OCI-LY1 (cell line): ENCODE data around the gene RARRES2.

Experiments
- H2AFZ ChIP-seq: fragments of 200-600 bp; sonication (generic), shearing (Covaris generic); 2 replicates; pipeline ENCODE4 v1.6.0; 2014; ENCODE audit warnings: antibody characterized with exemption, mild to moderate bottlenecking, low read length
- H3F3A ChIP-seq: fragments of 200-600 bp; sonication (generic), shearing (Covaris generic); 2 replicates; pipeline ENCODE4 v1.6.0; 2014; ENCODE audit warnings: mild to moderate bottlenecking, antibody characterized with exemption, low read length, moderate library complexity; ENCODE audit not compliant: insufficient read depth
- H3K27ac ChIP-seq: fragments of 200-600 bp; sonication (generic); 2 replicates; pipeline ENCODE4 v1.5.1; 2014; ENCODE audit warnings: low read length, mixed run types, mild to moderate bottlenecking, low read depth; ENCODE audit not compliant: poor library complexity, severe bottlenecking
- H3K27me3 ChIP-seq: fragments of 200-600 bp; sonication (generic); 2 replicates; pipeline ENCODE4 v1.6.0; 2014; ENCODE audit warnings: antibody characterized with exemption, mild to moderate bottlenecking, low read length, moderate library complexity; ENCODE audit not compliant: insufficient read depth
- H3K36me3 ChIP-seq: fragments of 200-600 bp; sonication (generic); 2 replicates; pipeline ENCODE4 v1.6.1; 2014; ENCODE audit warnings: mild to moderate bottlenecking, antibody characterized with exemption, low read length, moderate library complexity, mixed read lengths; ENCODE audit not compliant: insufficient read depth
- H3K4me1 ChIP-seq: fragments of 200-600 bp; sonication (generic); 2 replicates; pipeline ENCODE4 v1.5.1; 2014; ENCODE audit warnings: mild to moderate bottlenecking, low read length, moderate library complexity; ENCODE audit not compliant: insufficient read depth, severe bottlenecking
- H3K4me2 ChIP-seq: fragments of 200-600 bp; sonication (generic), shearing (Covaris generic); 2 replicates; pipeline ENCODE4 v1.6.1; 2014; ENCODE audit warnings: low read length
- H3K4me3 ChIP-seq: fragments of 200-600 bp; sonication (generic); 2 replicates; pipeline ENCODE4 v1.5.1; 2014; ENCODE audit warnings: low read length, low read depth, mild to moderate bottlenecking, mixed read lengths; ENCODE audit not compliant: poor library complexity, severe bottlenecking
- H3K79me2 ChIP-seq: fragments of 200-600 bp; shearing (Covaris generic); 2 replicates; pipeline ENCODE4 v1.6.1; 2016; ENCODE audit warnings: mixed run types, low read length, mixed read lengths; ENCODE audit not compliant: insufficient read depth
- H3K9ac ChIP-seq: fragments of 200-600 bp; sonication (generic), shearing (Covaris generic); 2 replicates; pipeline ENCODE4 v1.6.1; 2014; ENCODE audit warnings: mild to moderate bottlenecking, low read length, mixed read lengths
- H3K9me2 ChIP-seq: fragments of 200-600 bp; sonication (generic), shearing (Covaris generic); 2 replicates; pipeline ENCODE4 v1.6.1; 2014; ENCODE audit warnings: low read depth, mild to moderate bottlenecking, low read length, mixed read lengths
- H3K9me3 ChIP-seq: fragments of 200-600 bp; shearing (Covaris generic); 2 replicates; pipeline ENCODE4 v1.6.1; 2014; ENCODE audit warnings: low read length, mixed read lengths
- H4K20me1 ChIP-seq: fragments of 200-600 bp; sonication (generic), shearing (Covaris generic); 2 replicates; pipeline ENCODE4 v1.6.0; 2016; ENCODE audit warnings: mild to moderate bottlenecking, low read length; ENCODE audit not compliant: insufficient read depth
- EZH2 ChIP-seq: fragments of 200-600 bp; sonication (generic), shearing (Covaris generic); IDR thresholded peaks from 2 replicates; pipeline ENCODE4 v1.8.0; 2017; ENCODE audit warnings: borderline replicate concordance, mixed run types, mild to moderate bottlenecking, antibody characterized with exemption, low read length, moderate library complexity, mixed read lengths
- TF ChIP-seq, protein P1 (sequence below): fragments of 200-600 bp; sonication (generic), shearing (Covaris generic); IDR thresholded peaks from 2 replicates; pipeline ENCODE4 v1.5.1; 2017; ENCODE audit warnings: mild to moderate bottlenecking, antibody characterized with exemption, low read length, moderate library complexity, mixed read lengths

The RARRES2 gene

DNA sequence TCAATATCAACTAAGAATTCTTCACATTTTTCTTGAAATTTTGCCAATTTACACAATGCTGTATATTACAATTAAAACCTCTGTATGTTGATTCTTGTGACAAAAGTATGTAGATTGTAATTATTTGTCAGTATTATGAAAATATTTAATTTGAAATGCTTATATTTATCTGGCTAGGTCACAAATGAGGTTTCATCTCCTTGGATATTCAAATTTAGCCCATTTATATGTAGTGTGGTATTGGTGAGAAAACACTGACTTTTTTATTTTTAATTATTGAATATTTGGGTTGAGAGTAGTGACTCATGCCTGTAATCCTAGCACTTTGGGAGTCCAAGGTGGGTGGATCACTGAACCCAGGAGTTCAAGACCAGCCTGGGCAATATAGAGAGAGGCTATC is 2.9 kb upstream of the RARRES2 start:
- H2AFZ ChIP-seq: no peak overlapping the region
- H4K20me1 ChIP-seq: no peaks in the 10 kb centered on the region
- H3K79me2 ChIP-seq: no peaks in the 10 kb centered on the region
- H3K27ac ChIP-seq: no peak overlapping the region
- H3K36me3 ChIP-seq: no peaks in the 10 kb centered on the region; the same call in 1 of the 2 replicates
- no peak overlapping the region for H3K4me3 ChIP-seq
- H3K4me1 ChIP-seq: no peaks in the 10 kb centered on the region
- H3K9ac ChIP-seq: no peak overlapping the region
- no peaks in the 10 kb centered on the region for H3F3A ChIP-seq
- no peaks in the 10 kb centered on the region for H3K9me2 ChIP-seq
- TF ChIP-seq, protein P1, sequence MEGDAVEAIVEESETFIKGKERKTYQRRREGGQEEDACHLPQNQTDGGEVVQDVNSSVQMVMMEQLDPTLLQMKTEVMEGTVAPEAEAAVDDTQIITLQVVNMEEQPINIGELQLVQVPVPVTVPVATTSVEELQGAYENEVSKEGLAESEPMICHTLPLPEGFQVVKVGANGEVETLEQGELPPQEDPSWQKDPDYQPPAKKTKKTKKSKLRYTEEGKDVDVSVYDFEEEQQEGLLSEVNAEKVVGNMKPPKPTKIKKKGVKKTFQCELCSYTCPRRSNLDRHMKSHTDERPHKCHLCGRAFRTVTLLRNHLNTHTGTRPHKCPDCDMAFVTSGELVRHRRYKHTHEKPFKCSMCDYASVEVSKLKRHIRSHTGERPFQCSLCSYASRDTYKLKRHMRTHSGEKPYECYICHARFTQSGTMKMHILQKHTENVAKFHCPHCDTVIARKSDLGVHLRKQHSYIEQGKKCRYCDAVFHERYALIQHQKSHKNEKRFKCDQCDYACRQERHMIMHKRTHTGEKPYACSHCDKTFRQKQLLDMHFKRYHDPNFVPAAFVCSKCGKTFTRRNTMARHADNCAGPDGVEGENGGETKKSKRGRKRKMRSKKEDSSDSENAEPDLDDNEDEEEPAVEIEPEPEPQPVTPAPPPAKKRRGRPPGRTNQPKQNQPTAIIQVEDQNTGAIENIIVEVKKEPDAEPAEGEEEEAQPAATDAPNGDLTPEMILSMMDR: no peak
- no peak for TF ChIP-seq EZH2
- peaks cover 15% of the 10 kb centered on the region for H3K9me3 ChIP-seq
- peaks cover 7% of the 10 kb centered on the region; the same call in 1 of the 2 replicates for H3K27me3 ChIP-seq
- H3K4me2 ChIP-seq: no peak overlapping the region

DNA sequence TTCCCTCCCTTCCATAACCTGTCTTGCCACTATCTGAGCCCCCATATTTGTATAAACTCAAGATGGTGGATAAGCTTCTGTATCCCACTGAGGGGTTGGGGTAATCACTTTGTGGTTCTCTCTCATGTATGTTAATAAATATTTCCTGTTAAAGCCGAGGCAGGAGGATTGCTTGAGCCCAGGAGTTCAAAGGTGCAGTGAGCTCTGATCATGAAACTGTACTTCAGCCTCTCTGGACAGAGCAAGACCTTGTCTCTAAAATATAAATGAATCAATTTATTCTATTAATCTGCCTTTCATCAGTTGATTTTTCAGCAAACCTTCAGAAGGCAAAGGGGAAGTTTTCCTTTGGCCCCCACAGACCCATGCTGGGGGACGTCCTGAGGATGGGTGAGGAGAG is 1.8 kb upstream of the RARRES2 start:
- Histone ChIP-seq H3F3A (no peaks in the 10 kb centered on the region), H3K4me2 (no peak overlapping the region), H3K27ac (no peak overlapping the region), H3K4me1 (no peaks in the 10 kb centered on the region), H4K20me1 (no peaks in the 10 kb centered on the region), H3K4me3 (no peak overlapping the region), H3K9me3 (peaks cover 14% of the 10 kb centered on the region), H3K9ac (no peak overlapping the region), H2AFZ (no peak overlapping the region), H3K9me2 (no peaks in the 10 kb centered on the region), H3K36me3 (no peaks in the 10 kb centered on the region; the same call in 1 of the 2 replicates), H3K79me2 (no peaks in the 10 kb centered on the region), H3K27me3 (peaks cover 7% of the 10 kb centered on the region; the same call in 1 of the 2 replicates)
- no peak for TF ChIP-seq EZH2
- TF ChIP-seq, protein P1: no peak

DNA sequence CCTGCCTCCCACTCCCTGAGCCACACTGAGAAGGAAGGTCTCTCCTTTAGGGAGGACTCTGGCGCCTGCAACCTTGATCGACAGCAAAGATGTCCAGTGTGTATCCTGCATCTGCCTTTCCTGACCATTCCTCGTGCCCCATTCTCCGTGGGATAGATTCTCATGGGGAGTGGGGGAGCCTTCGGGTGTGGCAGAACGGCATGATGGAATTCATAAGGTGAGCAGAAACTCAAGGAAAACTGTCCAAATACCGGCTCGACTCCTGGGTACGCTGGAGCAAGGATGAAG is 636 bp upstream of the RARRES2 start:
- no peak overlapping the region for H2AFZ ChIP-seq
- no peak overlapping the region for H3K4me2 ChIP-seq
- H3F3A ChIP-seq: no peaks in the 10 kb centered on the region
- no peak overlapping the region for H3K4me3 ChIP-seq
- no peaks in the 10 kb centered on the region for H3K79me2 ChIP-seq
- no peaks in the 10 kb centered on the region for H3K9me2 ChIP-seq
- TF ChIP-seq, protein P1: no peak
- TF ChIP-seq EZH2: no peak
- no peaks in the 10 kb centered on the region for H4K20me1 ChIP-seq
- H3K9me3 ChIP-seq: peaks cover 11% of the 10 kb centered on the region
- H3K4me1 ChIP-seq: no peaks in the 10 kb centered on the region
- peaks cover 7% of the 10 kb centered on the region; the same call in 1 of the 2 replicates for H3K27me3 ChIP-seq
- H3K27ac ChIP-seq: no peak overlapping the region
- H3K36me3 ChIP-seq: no peaks in the 10 kb centered on the region; the same call in 1 of the 2 replicates
- no peak overlapping the region for H3K9ac ChIP-seq
